GM19455 (cell line): ENCODE measurements around the gene NT5M.

Source experiments
- ATAC-seq: cut with Tn5 transposase; IDR thresholded peaks from one replicate; pipeline ENCODE4 v1.9.1; 2021; ENCODE audit not compliant: unreplicated experiment

NT5M gene

GRCh38 chr17:17354560-17355349, 51.6 kb downstream of the NT5M start:
- no peak for ATAC-seq

DNA sequence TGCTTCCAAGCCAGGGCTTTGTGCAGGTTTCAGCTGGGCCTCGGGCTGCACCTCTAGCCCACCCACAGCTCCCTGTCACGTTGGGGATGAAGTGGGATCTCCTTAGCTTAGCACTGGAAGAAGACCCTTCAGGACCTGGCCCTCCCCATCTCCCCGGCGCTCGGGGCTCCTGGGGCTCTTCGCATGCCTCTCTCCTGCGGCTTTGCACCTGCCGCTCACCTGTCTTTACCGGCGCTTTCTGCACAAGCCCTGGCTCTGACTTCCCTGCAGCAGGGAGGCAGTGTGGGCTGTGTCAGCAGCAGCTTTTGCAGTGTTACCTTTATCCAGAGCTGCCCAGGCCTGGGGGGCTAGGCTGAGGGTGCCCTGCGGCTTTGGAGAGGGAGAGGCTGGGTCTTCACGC, 52.3 kb downstream of the NT5M start:
- ATAC-seq, result no peak

- no peak for ATAC-seq
Observed at GRCh38 chr17:17356149-17356930, 53.2 kb downstream of the NT5M start.

- ATAC-seq, result no peak
Observed at GRCh38 chr17:17356931-17357270, 53.7 kb downstream of the NT5M start.

DNA sequence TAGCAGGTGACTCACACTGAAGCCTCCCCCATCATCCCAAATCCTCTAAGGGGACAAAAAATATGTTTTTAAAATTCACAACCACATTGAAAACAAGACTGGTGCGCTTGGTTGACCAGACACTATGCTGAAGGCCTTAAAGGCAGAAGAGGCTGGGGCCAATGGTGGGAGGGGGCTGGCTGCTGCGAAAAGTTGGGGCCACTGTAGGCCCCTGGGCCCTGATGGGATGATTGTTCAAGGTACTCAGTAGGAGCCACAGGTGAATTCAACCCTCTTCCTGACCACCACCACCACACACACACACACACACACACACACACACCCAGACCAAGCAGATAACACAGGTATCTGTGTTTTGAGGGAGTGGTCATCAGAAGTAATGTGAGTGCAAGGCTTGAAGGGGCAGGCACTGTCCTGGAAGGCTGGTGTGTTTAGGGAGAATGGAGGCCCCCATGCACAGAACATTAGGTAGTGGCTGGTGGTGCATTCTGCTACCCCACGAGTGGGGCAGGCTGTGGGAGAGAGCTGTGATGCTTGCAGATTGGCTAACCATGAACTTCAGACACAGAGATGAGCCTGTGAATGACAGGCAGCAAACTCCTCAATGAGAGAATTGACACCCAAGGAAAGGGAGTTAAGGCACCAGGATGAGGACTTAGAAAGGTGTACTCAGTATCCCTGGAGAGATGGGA, 55.0 kb downstream of the NT5M start:
- no peak for ATAC-seq

GRCh38 chr17:17358866-17359265, 55.7 kb downstream of the NT5M start:
- ATAC-seq, result no peak

- ATAC-seq, result no peak
Observed at GRCh38 chr17:17359271-17359670, 56.1 kb downstream of the NT5M start.

DNA sequence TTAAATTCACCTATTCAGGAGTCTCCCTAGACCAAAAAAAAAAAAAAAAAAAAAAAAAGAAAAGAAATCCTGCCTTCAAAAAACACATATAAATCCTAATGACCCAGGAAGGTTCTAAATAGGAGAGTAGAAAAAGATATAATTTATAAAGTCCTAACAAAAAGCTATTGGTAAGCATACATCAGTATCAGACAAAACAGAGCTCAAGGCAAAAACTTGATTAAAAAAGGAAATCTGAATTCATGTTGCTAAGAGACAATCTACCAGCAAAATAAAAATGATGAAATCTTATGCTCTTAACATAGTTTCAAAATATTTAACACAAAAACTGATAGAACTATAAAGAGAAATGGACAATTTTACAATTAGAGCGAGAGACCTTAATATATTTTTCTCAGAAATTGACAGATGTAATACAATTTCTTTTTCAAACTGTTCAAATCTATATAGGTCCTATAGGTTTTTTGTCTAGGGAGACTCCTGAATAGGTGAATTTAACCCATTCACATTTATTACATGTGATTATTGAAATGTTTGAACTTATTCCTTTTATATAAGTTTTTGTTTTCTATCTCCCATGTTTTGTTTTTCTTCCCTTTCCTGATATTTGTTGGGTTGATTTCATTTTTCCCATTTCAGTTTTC, 57.0 kb downstream of the NT5M start:
- no peak for ATAC-seq

DNA sequence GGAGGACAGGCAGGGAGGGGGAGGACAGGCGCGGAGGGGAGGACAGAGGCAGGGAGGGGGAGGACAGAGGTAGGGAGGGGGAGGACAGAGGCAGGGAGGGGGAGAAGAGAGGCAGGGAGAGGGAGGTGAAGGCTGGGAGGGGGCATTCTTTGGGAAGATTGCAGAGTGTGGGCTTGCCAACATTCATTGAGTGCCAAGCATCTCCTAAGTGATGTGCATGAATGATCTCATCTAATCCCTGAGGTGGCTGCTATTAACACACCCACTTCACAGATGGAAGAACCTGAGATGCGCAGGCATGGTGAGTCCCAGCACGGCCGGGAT, 58.3 kb downstream of the NT5M start:
- ATAC-seq, result no peak

- ATAC-seq, result no peak
Observed at GRCh38 chr17:17361867-17362539, 58.8 kb downstream of the NT5M start.

GRCh38 chr17:17362540-17362930, 59.4 kb downstream of the NT5M start:
- ATAC-seq, result no peak

DNA sequence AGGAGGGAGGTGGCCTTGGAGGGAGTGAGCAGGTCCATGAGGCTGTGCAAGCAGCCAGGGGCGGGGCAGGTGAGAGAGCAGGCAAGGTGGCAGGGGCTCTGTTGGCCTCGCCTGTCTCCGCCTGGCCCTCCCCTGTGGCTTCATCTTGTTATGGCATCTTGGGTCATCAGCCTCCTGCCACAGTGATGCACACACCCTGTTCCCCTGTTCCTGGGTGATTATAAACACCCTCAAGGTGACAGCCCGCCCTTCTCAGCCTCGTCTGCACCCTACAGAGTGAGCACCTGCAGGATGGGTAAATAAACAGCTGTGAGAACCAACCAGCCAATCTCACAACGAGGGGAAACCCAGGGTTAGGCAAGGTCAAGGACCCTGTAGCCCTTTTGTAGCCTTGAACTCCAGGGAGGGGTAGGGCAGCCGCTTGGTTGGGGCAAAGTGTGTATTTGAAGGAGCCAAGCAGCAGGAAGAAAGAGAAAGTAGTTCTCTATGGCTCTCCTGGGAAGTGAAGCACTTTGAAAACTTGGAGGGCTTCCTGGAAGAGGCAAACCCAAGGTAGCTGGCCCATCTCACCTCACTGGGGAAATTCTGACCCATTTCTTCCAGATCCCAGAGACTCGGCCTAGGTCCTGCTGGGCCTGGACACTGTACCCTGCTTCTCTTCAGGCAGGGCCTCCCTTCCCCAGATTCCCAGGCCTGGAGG, 60.6 kb downstream of the NT5M start:
- ATAC-seq, result no peak

DNA sequence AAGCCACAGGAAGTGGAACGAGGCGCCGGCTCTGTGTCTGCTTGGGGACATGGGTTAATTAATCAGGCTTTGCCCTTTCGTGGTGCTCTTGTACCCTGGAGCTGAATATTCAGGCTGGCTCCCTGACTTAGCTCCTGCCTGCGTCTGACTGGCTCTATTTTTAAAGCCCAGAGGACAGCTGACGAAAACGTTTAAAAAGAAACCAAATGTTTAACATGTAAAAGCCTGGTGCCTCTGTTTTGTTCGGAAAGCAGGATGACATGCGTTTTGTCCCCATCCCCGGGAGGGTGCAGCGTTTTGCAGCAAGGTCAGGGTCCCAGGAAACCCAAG, 61.1 kb downstream of the NT5M start:
- ATAC-seq, result no peak

DNA sequence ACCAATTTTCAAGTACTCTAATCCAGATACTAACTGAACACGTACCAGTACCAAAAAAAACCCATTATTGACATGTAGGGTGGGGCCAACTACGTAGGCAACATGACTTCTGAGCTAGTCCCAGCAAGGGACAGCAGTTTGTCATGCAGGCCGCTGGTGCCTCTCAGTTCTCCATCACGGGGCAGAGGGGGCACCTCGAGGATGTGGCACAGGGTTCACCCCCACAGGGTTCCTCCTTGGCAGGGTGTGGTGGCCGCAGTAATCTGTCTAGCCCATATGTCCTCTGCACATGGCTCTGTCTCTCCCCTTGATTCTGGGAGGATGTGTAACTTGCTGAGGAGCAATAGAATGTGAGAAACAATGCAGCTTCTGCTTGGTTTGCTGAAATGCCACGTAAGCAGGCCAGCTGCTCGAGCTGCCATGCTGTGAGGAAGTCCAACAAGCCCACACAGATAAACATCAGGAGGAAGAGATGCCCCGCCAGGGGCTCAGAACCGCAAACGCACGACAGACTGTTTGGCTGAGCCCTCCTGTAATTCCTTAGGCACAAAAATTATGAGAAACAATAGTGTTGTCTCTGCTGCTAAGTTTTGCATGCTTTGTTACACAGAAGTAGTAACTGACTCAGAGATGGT, 62.4 kb downstream of the NT5M start:
- no peak for ATAC-seq

DNA sequence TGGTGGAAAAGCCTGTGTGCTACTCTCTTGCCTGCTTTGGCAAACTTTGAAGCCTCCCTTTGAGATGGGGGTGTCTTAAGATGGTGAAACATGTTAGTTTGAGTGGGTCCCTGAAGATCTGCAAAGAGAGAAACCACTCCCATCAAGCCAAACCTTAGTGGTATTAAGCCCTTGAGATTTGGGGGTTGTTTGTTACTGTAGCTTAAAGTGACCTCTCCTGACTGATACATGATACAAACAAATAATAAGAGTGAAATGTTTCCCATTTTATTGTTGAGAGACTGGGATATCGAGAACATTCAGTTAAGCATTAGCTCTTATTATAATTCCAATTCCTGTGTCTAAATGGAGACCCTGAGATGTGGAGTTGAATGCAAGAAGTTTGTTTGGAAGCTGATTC, 63.1 kb downstream of the NT5M start:
- ATAC-seq, result no peak

- no peak for ATAC-seq
Observed at GRCh38 chr17:17366941-17367875, 64.0 kb downstream of the NT5M start.

DNA sequence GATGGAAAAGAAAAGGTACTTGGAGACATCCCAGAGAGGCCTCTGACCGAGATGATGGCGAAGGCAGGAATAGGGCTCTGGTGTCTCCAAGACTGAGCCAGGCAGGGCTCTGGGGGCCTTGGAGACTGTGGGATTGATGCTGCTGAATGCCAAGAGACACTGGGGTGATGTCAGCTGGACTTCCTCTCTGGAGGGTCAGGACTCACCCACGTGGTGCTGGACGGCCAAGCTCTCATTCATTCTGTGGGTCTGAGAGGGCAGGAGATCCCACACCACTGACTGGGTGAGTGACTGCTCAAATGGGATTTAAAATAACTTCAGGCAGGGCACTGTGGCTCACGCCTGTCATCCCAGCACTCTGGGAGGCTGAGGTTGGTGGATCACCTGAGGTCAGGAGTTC, 64.8 kb downstream of the NT5M start:
- no peak for ATAC-seq

GRCh38 chr17:17370711-17371110, 67.5 kb downstream of the NT5M start:
- ATAC-seq, result no peak

DNA sequence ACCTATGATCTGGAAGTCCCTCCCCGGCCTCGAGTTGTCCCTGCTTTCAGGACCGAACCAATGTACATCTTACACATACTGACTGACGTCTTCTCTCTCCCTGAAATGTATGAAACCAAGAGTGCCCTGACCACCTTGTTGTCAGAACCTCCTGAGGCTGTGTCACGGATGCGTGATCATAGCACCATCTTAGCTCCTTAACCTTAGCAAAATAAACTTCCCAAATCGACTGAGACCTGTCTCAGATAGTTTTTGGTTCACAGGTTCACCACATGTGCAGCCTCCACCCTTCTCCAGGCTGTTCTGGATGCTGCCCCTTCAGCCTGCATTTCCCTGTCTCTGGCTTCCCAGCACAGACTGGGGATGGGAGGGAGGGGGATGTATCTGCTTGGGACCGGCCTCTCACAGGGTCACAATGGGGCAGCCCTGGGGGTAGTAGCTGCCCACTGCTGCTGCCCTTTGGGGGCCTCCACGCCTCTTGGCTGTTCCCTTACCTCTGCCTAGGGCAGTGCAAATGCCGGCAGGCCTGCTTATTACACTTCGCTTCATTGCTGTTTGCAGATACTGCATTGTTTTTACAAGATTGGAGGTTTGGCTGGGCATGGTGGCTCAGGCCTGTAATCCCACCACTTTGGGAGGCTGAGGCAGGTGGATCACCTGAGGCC, 69.8 kb downstream of the NT5M start:
- no peak for ATAC-seq
